Neural progenitor cell (in vitro differentiated cells): ENCODE measurements around the gene ANKRD12.

Source experiments
- EZH2 ChIP-seq: fragments of 200-600 bp; sonication (generic); IDR thresholded peaks from 2 replicates; pipeline ENCODE4 v1.6.1; 2017; ENCODE audit warnings: antibody characterized with exemption, mild to moderate bottlenecking, moderate library complexity
- EZH2phosphoT487 ChIP-seq: fragments of 200-600 bp; sonication (generic); IDR thresholded peaks from 2 replicates; pipeline ENCODE4 v1.6.1; 2017; ENCODE audit warnings: antibody characterized with exemption
- TF ChIP-seq, protein P1 (sequence below): fragments of 200-600 bp; sonication (generic); IDR thresholded peaks from 2 replicates; pipeline ENCODE4 v1.5.1; 2017; ENCODE audit warnings: antibody characterized with exemption, mild to moderate bottlenecking

DNA sequence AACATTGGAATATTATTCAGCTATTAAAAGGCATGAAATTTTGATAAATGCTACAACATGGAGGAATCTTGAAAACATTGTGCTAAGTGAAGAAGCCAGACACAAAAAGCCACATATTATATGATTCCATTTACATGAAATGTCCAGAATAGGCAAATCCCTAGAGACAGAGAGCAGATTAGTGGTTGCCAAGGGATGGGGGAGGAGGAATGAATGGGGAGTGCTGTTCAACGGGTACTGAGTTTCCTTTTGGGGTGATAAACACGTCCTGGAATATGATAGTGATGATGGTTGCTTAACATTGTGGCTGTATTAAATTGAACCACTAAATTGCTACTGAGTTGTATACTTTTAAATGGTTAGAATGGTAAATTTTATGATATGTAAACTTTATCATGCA is 189.1 kb downstream of the ANKRD12 start:
- TF ChIP-seq, protein P1, sequence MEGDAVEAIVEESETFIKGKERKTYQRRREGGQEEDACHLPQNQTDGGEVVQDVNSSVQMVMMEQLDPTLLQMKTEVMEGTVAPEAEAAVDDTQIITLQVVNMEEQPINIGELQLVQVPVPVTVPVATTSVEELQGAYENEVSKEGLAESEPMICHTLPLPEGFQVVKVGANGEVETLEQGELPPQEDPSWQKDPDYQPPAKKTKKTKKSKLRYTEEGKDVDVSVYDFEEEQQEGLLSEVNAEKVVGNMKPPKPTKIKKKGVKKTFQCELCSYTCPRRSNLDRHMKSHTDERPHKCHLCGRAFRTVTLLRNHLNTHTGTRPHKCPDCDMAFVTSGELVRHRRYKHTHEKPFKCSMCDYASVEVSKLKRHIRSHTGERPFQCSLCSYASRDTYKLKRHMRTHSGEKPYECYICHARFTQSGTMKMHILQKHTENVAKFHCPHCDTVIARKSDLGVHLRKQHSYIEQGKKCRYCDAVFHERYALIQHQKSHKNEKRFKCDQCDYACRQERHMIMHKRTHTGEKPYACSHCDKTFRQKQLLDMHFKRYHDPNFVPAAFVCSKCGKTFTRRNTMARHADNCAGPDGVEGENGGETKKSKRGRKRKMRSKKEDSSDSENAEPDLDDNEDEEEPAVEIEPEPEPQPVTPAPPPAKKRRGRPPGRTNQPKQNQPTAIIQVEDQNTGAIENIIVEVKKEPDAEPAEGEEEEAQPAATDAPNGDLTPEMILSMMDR, result no peak
- TF ChIP-seq EZH2phosphoT487 (no peak), EZH2 (no peak)
